ENCODE data around the gene MMADHC.

DNA sequence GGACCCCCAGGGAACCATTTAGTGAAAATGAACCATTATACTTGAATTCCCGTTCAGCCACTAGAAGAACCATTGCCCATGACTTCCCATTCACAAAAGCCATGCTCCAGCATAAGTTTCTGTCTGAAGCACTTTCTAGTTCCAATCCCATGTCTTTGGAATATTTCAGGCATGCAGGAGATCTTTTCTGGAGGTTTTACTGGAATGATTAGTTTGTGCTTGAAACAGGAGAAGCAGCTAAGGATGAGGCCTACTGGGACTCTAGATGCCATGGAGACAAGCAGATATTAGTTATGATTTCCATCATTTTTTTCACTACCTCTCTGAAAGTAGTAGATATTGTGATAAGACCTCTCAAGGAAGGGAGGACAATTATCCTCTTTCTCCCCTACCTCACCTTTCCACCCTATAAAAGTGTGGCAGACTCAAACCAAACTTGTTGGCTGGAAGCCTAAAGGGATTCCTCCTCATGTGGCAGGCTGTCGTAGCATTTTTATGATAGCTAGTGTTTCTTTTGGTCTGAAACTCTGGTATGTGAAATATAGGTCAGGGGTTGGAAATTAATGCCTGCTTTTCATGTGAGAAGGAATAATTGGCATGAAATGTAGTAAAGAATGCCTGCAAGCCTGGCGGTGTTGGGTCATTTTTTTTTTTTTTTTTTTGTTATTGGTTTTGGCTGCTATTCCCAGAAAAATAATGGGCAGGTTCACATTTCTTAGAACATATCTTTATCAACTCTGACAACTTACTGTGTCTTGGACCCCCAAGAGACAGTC, 29.3 kb upstream of the MMADHC start:
- no peak for TF ChIP-seq EZH2phosphoT487 (IDR thresholded peaks at IDR 0.05; ENCODE audit: insufficient read depth, low read depth)
- TF ChIP-seq EZH2 (IDR thresholded peaks at IDR 0.05; ENCODE audit: insufficient read depth, poor library complexity, severe bottlenecking) = no peak

All from GM23248 (cell line).